GM08714 (cell line): ENCODE measurements around the gene PDZD2.

Source experiments
- H3K4me3 ChIP-seq: fragments of 200-500 bp; sonication (Bioruptor generic); 2 replicates; pipeline ENCODE4 v1.5.1; 2014; ENCODE audit warnings: mild to moderate bottlenecking, low read length, inconsistent platforms
- ZNF274 ChIP-seq: IDR thresholded peaks from 2 replicates; pipeline ENCODE4 v1.6.1; 2012; ENCODE audit warnings: mild to moderate bottlenecking, low read depth, low read length

Gene PDZD2

GRCh38 chr5:31987985-31988710, 349.2 kb downstream of the PDZD2 start:
- TF ChIP-seq ZNF274: no peak
- H3K4me3 ChIP-seq: no peak overlapping the region

DNA sequence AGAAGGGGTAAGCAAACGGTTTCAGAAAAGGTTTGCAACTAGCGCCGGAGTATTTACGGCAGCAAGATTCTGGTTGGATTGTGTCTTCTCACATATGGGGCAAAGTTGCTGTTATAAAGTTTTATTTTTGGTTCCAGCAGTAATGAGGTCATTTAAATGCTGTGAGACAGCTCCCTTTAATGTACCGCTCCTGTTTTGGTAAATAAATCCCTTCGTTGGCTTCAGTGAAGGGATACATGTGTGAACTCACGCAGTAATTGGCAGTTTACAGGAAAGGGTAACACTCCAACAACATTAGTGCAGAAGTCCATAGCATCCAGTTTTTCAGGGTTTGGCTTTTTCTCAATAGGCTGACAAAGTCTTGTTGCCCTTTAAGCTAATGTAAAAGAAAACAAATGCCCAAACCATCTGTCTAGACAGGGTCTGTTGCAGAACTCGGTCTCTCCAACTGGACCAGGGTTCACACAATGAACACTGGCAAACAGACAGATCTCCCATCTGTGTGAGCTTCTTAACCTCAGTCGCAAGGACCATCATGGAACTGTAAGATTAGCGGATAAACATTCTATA, 351.2 kb downstream of the PDZD2 start:
- TF ChIP-seq ZNF274: no peak
- no peak overlapping the region for H3K4me3 ChIP-seq

DNA sequence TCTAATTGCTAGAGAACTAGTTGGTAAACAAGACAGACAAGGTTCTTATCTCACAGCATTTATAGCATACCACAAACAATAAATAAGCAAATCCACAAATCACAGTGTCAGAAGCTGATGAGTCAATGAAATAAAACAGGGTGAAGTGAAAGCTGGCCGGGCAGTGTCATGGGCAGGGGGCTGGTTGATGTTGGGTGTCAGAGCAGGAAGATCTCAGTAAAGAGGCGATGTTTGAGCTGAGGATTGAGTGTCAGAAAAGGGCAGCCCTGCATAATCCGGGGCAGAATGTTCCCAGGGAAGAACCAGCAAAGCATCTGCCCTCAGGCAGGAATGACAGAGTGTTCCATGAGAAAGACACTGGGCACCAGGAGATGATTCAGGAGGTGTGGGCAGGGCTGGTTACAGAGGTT, 351.8 kb downstream of the PDZD2 start:
- no peak overlapping the region for H3K4me3 ChIP-seq
- TF ChIP-seq ZNF274: no peak

DNA sequence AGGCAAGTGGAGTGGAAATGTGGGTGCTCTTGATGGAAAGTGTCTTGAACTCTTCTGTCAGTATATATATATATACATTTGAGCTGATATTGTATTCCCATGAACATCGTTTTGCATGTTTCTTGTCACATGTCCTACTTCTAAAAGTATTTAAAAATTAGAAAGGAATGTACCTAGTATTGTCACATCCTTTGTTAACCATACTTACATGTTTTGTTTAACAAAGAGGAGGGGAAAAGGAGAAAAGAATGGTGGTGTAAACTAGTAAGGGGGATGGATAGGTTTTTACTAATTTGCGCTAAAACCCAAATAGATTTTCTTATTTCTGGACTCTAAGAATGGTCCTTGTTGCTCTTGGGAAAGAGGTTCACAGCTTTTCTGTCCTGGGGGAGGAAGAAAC, 353.4 kb downstream of the PDZD2 start:
- no peak for TF ChIP-seq ZNF274
- no peak overlapping the region for H3K4me3 ChIP-seq

- H3K4me3 ChIP-seq: no peak overlapping the region
- no peak for TF ChIP-seq ZNF274
Observed at GRCh38 chr5:31993165-31993961, 354.4 kb downstream of the PDZD2 start.

DNA sequence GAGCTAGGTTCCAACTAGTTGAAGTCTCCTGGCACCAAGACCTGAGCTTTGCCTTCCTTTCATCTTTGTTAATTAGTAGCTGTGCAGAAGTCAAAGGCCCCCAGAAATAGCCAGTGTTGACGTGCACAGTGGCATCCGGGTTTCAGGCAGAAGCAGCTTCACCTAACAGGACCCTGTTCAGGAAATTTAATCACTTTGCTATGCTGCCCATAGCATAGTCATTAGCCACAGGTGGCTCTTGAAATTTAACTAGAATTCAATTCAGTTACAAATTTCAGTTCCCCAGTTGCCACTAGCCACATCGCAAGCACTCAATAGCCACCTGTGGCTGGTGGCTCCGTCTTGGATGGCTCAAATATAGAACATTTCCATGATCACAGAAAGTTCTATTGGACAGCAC, 356.1 kb downstream of the PDZD2 start:
- TF ChIP-seq ZNF274: no peak

DNA sequence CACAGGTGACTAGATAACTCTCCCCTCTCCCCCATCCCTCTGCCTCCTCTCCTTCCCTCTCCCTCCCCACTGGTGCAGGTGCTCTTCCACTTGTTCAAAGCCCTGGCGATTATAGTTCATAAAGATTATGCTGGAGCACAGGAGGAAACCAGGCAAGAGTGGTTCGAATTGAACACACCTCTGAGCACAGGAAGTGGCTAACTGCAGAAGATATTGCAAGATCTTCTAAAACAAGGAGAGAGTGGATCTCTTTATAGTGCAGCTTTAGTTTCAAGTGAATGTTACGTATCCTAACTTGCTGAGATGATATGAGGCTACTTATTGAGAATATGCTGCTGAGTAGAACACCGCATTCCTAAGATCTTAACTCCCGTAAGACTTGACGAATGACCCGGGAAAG, 356.8 kb downstream of the PDZD2 start:
- TF ChIP-seq ZNF274: no peak
- H3K4me3 ChIP-seq: peak overlapping the region; percentile 21; the same call in 1 of the 2 replicates

More for the DNA sequence above, 356.1 kb downstream of the PDZD2 start:
- peak overlapping the region; percentile 21; the same call in 1 of the 2 replicates for H3K4me3 ChIP-seq

DNA sequence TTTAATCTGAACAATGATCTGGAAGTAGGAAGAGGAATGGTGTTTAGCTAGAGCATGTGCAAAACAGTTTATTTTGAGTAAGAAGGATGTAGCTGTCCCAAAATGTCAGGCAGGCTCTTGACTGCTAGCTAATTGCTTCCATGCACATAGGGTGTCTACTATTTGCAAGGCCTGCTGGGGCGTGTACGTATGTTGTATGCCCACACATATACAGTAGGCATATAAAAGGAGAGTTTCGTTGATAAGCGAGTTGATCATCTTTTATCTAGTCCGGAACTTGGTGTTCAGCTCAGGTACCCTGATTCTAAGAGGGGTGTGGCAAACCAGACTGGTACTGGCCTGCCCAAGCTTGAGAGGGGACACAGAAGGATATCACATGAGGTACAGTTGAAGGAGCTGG, 358.0 kb downstream of the PDZD2 start:
- no peak overlapping the region for H3K4me3 ChIP-seq
- no peak for TF ChIP-seq ZNF274

DNA sequence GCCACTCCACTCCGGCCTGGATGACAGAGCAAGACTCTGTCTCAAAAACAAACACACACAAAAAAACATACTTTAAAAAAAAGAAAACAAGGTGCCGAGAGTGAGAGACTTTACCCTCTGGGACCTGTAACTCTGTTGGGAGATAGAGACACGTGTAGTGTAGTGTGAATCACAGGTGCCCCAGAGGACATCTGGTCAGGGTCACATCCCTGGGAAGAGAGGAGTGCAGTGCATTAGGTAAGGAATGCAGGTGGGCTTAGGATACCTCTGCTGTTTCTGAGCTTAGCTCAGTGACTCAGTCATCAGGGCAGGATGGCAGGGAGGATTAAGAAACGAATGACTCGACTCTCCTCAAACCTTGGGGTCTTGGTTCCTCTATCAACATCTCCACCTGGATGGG, 360.5 kb downstream of the PDZD2 start:
- H3K4me3 ChIP-seq: no peak overlapping the region
- TF ChIP-seq ZNF274: no peak

GRCh38 chr5:32000731-32001130, 361.8 kb downstream of the PDZD2 start:
- no peak for TF ChIP-seq ZNF274

DNA sequence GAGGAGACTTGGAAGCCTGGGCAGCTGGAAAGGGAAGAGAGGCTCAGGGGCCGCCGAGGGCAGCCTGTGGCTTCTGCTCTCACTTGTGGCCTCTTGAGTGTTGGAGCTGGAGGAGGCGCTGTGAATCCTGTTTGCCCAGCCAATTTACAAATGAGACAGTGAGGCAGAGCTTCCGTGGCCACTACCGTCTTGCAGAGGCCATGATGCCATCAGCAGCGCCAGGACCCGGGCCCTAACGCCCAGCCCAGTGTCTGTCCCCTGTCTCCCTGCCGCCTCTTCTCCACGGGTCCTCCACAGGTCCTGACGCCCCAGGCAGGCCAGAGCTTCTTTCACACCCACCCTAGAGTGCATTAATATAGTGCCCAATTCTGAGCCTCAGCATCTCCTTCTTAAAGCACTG, 362.4 kb downstream of the PDZD2 start:
- H3K4me3 ChIP-seq: no peak overlapping the region
- no peak for TF ChIP-seq ZNF274

More at GRCh38 chr5:32000731-32001130, 361.8 kb downstream of the PDZD2 start:
- H3K4me3 ChIP-seq: no peak overlapping the region

- no peak overlapping the region for H3K4me3 ChIP-seq
- TF ChIP-seq ZNF274: no peak
Observed at GRCh38 chr5:32001707-32002106, 362.8 kb downstream of the PDZD2 start.

GRCh38 chr5:32002755-32003154, 363.8 kb downstream of the PDZD2 start:
- H3K4me3 ChIP-seq: no peak overlapping the region
- no peak for TF ChIP-seq ZNF274

DNA sequence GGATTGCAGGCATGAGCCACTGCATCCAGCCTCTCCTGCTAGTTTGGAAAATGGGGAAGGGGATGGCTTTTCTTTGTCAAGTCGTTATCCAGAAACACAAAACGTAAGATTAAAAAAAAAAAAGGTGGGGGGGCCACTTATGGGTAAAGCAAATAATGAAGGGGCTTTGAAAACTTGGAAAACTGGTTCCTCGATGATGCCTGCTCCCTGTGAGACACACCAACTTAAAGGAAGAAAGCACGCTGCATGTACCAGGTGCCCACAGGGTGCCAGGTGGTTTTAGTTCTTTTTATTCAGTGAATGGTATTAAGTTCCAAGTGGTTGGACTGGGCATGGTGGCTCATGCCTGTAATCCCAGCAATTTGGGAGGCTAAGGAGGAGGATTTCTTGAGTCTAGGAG, 365.1 kb downstream of the PDZD2 start:
- no peak for TF ChIP-seq ZNF274
- no peak overlapping the region for H3K4me3 ChIP-seq

DNA sequence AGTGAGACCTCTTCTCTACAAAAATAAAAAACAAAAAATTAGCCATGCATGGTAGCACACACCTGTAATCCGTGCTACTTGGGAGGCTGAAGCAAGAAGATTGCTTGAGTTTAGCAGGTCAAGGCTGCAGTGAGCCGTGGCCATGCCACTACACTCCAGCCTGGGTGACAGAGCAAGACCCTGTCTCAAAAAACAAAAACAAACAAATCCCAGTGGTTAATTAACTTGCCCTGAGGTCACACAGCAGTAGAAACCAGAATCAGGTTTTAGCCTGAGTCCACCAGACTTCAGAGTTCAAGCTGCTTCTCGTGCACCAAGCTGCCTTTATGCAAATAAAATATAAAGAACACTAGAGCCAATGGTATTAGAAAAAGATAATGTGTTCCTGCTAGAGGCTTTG, 365.5 kb downstream of the PDZD2 start:
- TF ChIP-seq ZNF274: no peak
- H3K4me3 ChIP-seq: no peak overlapping the region
